DND-41 (cell line): ENCODE results near the gene TPPP3.

Experiments
- ATAC-seq: fragments of 200-7000 bp; cut with Tn5 transposase; 3 replicates; pipeline ENCODE4 v1.9.1; 2021; ENCODE audit warnings: low read depth; ENCODE audit not compliant: insufficient read depth
- DNase-seq: peaks from one replicate; pipeline ENCODE4 v3.0.0-alpha.2; 2020
- H2AFZ ChIP-seq: 2 replicates; pipeline ENCODE4 v1.6.0; 2012; ENCODE audit warnings: low read depth, low read length
- H3K27ac ChIP-seq: 2 replicates; pipeline ENCODE4 v1.5.1; 2012; ENCODE audit warnings: low read length, inconsistent platforms
- H3K27me3 ChIP-seq: fragments of 200-600 bp; sonication (generic); 2 replicates; pipeline ENCODE4 v1.6.0; 2012; ENCODE audit warnings: low read length, mild to moderate bottlenecking, inconsistent platforms; ENCODE audit not compliant: insufficient read depth, poor library complexity
- H3K36me3 ChIP-seq: 2 replicates; pipeline ENCODE4 v1.5.1; 2012; ENCODE audit warnings: low read length, inconsistent platforms; ENCODE audit not compliant: insufficient read depth
- H3K4me1 ChIP-seq: 2 replicates; pipeline ENCODE4 v1.5.1; 2012; ENCODE audit warnings: mild to moderate bottlenecking, low read length; ENCODE audit not compliant: insufficient read depth
- H3K4me2 ChIP-seq: 2 replicates; pipeline ENCODE4 v1.6.0; 2012; ENCODE audit warnings: mild to moderate bottlenecking, moderate library complexity, low read length, inconsistent platforms; ENCODE audit not compliant: insufficient read depth
- H3K4me3 ChIP-seq, 2 experiments: fragments of 200-600 bp in 1 of 2; shearing (Covaris generic) in 1 of 2; 2 replicates each; pipeline ENCODE4 v1.5.1; 2012 to 2016; ENCODE audit warnings: inconsistent platforms in 2 of 2, low read length in 2 of 2, mild to moderate bottlenecking in 2 of 2, low read depth in 1 of 2, moderate library complexity in 1 of 2
- H3K79me2 ChIP-seq: 2 replicates; pipeline ENCODE4 v1.6.0; 2012; ENCODE audit warnings: low read length, inconsistent platforms; ENCODE audit not compliant: insufficient read depth
- H3K9ac ChIP-seq: 2 replicates; pipeline ENCODE4 v1.6.0; 2012; ENCODE audit warnings: low read depth, mild to moderate bottlenecking, inconsistent platforms, low read length, moderate library complexity
- H3K9me3 ChIP-seq: 2 replicates; pipeline ENCODE4 v1.5.1; 2012; ENCODE audit warnings: low read length, moderate library complexity, mild to moderate bottlenecking, inconsistent platforms; ENCODE audit not compliant: insufficient read depth, severe bottlenecking
- H4K20me1 ChIP-seq: 2 replicates; pipeline ENCODE4 v1.6.0; 2012; ENCODE audit warnings: low read length; ENCODE audit not compliant: insufficient read depth
- EZH2 ChIP-seq: IDR thresholded peaks from 3 replicates; pipeline ENCODE4 v1.6.1; 2012; ENCODE audit warnings: borderline replicate concordance, low read depth, mild to moderate bottlenecking, moderate library complexity, low read length, inconsistent platforms; ENCODE audit not compliant: severe bottlenecking
- TF ChIP-seq, protein P1 (sequence below): IDR thresholded peaks from 2 replicates; pipeline ENCODE4 v1.5.1; 2012; ENCODE audit warnings: borderline replicate concordance, low read length, moderate library complexity, mild to moderate bottlenecking; ENCODE audit not compliant: poor library complexity, severe bottlenecking; ENCODE audit errors: extremely low read depth

Gene TPPP3

GRCh38 chr16:67388191-67388590, 5.1 kb downstream of the TPPP3 start:
- no peaks in the 10 kb centered on the region for H3K9me3 ChIP-seq
- no peak overlapping the region for H3K4me2 ChIP-seq
- ATAC-seq (no peak), DNase-seq (no peak)
- no peaks in the 10 kb centered on the region for H4K20me1 ChIP-seq
- no peak overlapping the region for H3K4me3 ChIP-seq
- no peaks in the 10 kb centered on the region for H3K27me3 ChIP-seq
- H3K79me2 ChIP-seq, result no peaks in the 10 kb centered on the region
- H3K27ac ChIP-seq, result no peak overlapping the region
- no peaks in the 10 kb centered on the region for H3K4me1 ChIP-seq
- no peak overlapping the region for H3K9ac ChIP-seq
- H3K36me3 ChIP-seq, result no peaks in the 10 kb centered on the region
- no peak overlapping the region for H2AFZ ChIP-seq
- TF ChIP-seq, protein P1, sequence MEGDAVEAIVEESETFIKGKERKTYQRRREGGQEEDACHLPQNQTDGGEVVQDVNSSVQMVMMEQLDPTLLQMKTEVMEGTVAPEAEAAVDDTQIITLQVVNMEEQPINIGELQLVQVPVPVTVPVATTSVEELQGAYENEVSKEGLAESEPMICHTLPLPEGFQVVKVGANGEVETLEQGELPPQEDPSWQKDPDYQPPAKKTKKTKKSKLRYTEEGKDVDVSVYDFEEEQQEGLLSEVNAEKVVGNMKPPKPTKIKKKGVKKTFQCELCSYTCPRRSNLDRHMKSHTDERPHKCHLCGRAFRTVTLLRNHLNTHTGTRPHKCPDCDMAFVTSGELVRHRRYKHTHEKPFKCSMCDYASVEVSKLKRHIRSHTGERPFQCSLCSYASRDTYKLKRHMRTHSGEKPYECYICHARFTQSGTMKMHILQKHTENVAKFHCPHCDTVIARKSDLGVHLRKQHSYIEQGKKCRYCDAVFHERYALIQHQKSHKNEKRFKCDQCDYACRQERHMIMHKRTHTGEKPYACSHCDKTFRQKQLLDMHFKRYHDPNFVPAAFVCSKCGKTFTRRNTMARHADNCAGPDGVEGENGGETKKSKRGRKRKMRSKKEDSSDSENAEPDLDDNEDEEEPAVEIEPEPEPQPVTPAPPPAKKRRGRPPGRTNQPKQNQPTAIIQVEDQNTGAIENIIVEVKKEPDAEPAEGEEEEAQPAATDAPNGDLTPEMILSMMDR, result no peak
- no peak for TF ChIP-seq EZH2

DNA sequence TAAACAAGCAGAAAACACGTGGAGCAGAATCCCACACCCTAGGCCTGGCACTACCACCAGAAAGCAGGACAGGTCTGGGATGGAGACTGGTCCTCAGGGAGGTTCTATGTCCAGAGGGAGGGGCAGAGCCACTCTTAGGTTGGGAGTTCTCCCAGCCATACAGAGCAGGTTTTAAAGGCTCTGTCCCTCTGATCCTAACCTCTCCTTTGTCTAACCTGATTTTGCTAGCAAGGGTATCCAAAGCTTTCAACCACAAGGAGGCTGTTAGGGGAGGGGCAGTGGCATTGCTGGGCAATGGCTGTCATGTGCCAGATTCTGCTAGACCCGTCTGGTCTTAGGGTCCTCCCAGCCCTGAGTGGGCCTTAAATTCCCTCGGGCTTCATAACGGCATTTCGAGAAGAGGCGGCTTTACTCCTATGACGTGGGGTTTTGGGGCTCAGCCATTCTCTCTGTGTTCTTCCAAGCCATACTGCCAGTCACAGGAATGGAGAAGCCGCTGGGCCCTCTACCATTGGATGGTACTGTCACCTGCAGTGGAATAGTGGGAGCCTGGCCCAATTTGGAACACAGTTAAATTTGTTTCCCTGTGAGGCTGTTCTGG, 5.7 kb downstream of the TPPP3 start:
- no peaks in the 10 kb centered on the region for H3K79me2 ChIP-seq
- no peaks in the 10 kb centered on the region for H3K27me3 ChIP-seq
- no peak overlapping the region for H2AFZ ChIP-seq
- no peaks in the 10 kb centered on the region for H4K20me1 ChIP-seq
- H3K4me3 ChIP-seq, result no peak overlapping the region
- H3K27ac ChIP-seq, result no peak overlapping the region
- H3K4me2 ChIP-seq, result no peak overlapping the region
- TF ChIP-seq, protein P1, result no peak
- no peak for TF ChIP-seq EZH2
- H3K36me3 ChIP-seq, result no peaks in the 10 kb centered on the region
- ATAC-seq, result no peak
- no peak for DNase-seq
- H3K9me3 ChIP-seq, result no peaks in the 10 kb centered on the region
- no peak overlapping the region for H3K9ac ChIP-seq
- H3K4me1 ChIP-seq, result no peaks in the 10 kb centered on the region

- Histone ChIP-seq H3K9ac (no peak overlapping the region), H3K27me3 (no peaks in the 10 kb centered on the region), H3K4me1 (no peaks in the 10 kb centered on the region), H4K20me1 (no peaks in the 10 kb centered on the region), H3K9me3 (no peaks in the 10 kb centered on the region), H3K79me2 (no peaks in the 10 kb centered on the region), H3K4me2 (no peak overlapping the region), H3K4me3 (no peak overlapping the region), H2AFZ (no peak overlapping the region), H3K36me3 (no peaks in the 10 kb centered on the region), H3K27ac (no peak overlapping the region)
- no peak for TF ChIP-seq EZH2
- TF ChIP-seq, protein P1, result no peak
- no peak for DNase-seq
- no peak for ATAC-seq
Observed at GRCh38 chr16:67386861-67387455, 6.3 kb downstream of the TPPP3 start.
